Vagina (tissue), 2 donors: ENCODE results near the gene DDX51. TPM values are rescaled to one million over a fixed set of nuclear protein-coding genes. Genes with fewer than 3 reads are reported as not detected.

Experiments used
- DNase-seq, 2 donors: peaks; one replicate each; pipeline ENCODE4 v3.0.0-alpha.2; 2017; ENCODE audit errors: extremely low spot score in 2 of 2
- H3K27ac ChIP-seq: fragments of 200-600 bp; sonication (generic); one replicate; pipeline ENCODE4 v1.5.1; 2019
- H3K27me3 ChIP-seq: fragments of 200-600 bp; sonication (generic); one replicate; pipeline ENCODE4 v1.5.1; 2019
- H3K36me3 ChIP-seq, 2 donors: fragments of 200-600 bp; sonication (generic); one replicate each; pipeline ENCODE4 v1.5.1; 2017 to 2019
- H3K4me1 ChIP-seq: fragments of 200-600 bp; sonication (generic); one replicate; pipeline ENCODE4 v1.5.1; 2019
- H3K4me3 ChIP-seq, 2 donors: fragments of 200-600 bp; sonication (generic); 1 replicate in 1 of 2; 2 replicates in 1 of 2; pipeline ENCODE4 v1.5.1; 2016 to 2019
- H3K9me3 ChIP-seq: fragments of 200-600 bp; sonication (generic); one replicate; pipeline ENCODE4 v1.5.1; 2019
- POLR2A ChIP-seq, 2 donors: fragments of 450-650 bp; IDR thresholded peaks; one replicate each; pipeline ENCODE4 v1.6.1; 2017; ENCODE audit warnings: antibody characterized with exemption in 2 of 2, mild to moderate bottlenecking in 2 of 2, moderate library complexity in 2 of 2
- POLR2AphosphoS5 ChIP-seq, 2 donors: sonication (generic); formaldehyde crosslinking; IDR thresholded peaks; one replicate each; pipeline ENCODE4 v1.9.0; 2017; ENCODE audit warnings: antibody characterized with exemption in 2 of 2, mild to moderate bottlenecking in 2 of 2, low read depth in 1 of 2; ENCODE audit not compliant: insufficient read depth in 1 of 2
- intact Hi-C: fragments of 100-400 bp; cut with DNase I; formaldehyde crosslinking; loops from one replicate; pipeline ENCODE4 v1.15.1; 2023
- total RNA-seq: library from RNA; depleted of rRNA; stranded (reverse); fragments of >200 nt; gene quantifications from one replicate; pipeline ENCODE4 v1.2.3, GENCODE V29; 2016
- TF ChIP-seq, protein P1 (sequence below), 3 experiments: fragments of 450-650 bp in 2 of 3; fragments of 200-600 bp in 1 of 3; sonication (generic) in 1 of 3; IDR thresholded peaks; one replicate each; pipeline ENCODE4 v1.5.1; 2017 to 2019; ENCODE audit warnings: antibody characterized with exemption in 3 of 3, mild to moderate bottlenecking in 2 of 3, moderate library complexity in 2 of 3

The DDX51 gene
- total RNA-seq, 1 donor from 2014 or later: 11.3 TPM

DNA sequence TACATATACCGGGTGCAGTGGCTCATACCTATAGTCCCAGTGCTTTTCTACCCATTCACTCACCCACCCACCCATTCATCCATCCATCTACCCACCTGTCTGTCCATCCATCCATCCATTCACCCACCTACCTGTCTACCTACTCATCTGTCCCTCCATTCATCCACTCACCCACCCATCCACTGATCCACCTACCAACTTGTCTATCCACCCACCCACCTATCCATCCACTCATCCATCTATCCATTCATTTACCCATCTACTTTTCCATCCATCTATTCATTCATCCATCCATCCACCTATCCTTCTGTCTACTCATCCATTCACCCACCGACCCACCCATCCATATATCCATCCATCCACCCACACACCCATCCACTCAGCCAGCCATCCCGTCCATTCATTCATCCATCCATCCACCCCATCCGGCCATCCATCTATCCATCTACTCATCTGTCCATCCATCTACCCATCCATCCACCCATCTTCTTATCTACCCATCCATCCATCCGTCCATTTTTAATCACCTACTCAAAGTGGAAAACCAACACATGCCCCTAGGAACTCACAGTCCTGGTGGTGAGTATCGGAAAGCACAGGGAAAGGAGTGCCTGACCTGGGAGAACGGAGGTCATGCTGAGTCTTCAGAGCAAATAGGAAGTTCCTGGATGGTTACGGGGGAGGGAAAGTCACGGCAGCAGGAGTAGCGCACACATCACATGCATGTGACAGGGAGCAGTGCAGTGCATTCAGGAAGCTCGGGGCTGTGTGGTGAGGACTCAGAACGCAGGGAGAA is 20.0 kb downstream of the DDX51 start:
- intact Hi-C loops: no loop called here
- Histone ChIP-seq H3K36me3 (peaks cover 0 to 58% of the 10 kb centered on the region in 2 donors), H3K4me1 (no peaks in the 10 kb centered on the region), H3K27ac (no peak overlapping the region), H3K27me3 (no peaks in the 10 kb centered on the region), H3K9me3 (no peaks in the 10 kb centered on the region), H3K4me3 (no peak overlapping the region)
- DNase-seq: no peak
- no peak for TF ChIP-seq POLR2A (IDR thresholded peaks at IDR 0.05)
- TF ChIP-seq, protein P1, sequence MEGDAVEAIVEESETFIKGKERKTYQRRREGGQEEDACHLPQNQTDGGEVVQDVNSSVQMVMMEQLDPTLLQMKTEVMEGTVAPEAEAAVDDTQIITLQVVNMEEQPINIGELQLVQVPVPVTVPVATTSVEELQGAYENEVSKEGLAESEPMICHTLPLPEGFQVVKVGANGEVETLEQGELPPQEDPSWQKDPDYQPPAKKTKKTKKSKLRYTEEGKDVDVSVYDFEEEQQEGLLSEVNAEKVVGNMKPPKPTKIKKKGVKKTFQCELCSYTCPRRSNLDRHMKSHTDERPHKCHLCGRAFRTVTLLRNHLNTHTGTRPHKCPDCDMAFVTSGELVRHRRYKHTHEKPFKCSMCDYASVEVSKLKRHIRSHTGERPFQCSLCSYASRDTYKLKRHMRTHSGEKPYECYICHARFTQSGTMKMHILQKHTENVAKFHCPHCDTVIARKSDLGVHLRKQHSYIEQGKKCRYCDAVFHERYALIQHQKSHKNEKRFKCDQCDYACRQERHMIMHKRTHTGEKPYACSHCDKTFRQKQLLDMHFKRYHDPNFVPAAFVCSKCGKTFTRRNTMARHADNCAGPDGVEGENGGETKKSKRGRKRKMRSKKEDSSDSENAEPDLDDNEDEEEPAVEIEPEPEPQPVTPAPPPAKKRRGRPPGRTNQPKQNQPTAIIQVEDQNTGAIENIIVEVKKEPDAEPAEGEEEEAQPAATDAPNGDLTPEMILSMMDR (IDR thresholded peaks at IDR 0.05): no peak
- no peak for TF ChIP-seq POLR2AphosphoS5 (IDR thresholded peaks at IDR 0.05; ENCODE audit: insufficient read depth in 1 of 2, low read depth in 1 of 2)

DNA sequence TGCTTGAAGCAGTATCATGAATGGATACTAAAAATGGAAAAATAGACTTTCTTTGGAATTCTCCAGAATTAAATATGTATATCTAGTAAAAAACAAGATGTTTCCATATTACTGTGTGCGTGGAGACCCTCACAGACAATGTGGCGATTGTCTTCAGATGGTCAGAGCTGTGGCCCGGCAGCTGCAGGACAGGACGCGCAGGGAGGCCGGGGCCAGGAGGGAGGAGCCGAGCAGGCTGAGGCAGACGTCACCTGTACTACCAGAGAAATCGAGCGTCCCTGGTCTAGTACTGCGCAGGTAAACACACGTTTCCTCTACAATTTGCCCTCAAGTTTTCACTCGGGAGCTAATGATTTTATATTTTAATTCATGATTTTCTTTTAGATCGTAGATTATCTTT is 22.8 kb downstream of the DDX51 start:
- H3K4me1 ChIP-seq: no peaks in the 10 kb centered on the region
- intact Hi-C loops: no loop called here
- H3K27me3 ChIP-seq: no peaks in the 10 kb centered on the region
- H3K4me3 ChIP-seq: no peak overlapping the region
- TF ChIP-seq POLR2AphosphoS5 (IDR thresholded peaks at IDR 0.05; ENCODE audit: insufficient read depth in 1 of 2, low read depth in 1 of 2) (no peak), POLR2A (IDR thresholded peaks at IDR 0.05) (no peak)
- TF ChIP-seq, protein P1 (IDR thresholded peaks at IDR 0.05): no peak
- peaks cover 0 to 45% of the 10 kb centered on the region in 2 donors for H3K36me3 ChIP-seq
- DNase-seq: no peak
- H3K9me3 ChIP-seq: no peaks in the 10 kb centered on the region
- H3K27ac ChIP-seq: no peak overlapping the region

DNA sequence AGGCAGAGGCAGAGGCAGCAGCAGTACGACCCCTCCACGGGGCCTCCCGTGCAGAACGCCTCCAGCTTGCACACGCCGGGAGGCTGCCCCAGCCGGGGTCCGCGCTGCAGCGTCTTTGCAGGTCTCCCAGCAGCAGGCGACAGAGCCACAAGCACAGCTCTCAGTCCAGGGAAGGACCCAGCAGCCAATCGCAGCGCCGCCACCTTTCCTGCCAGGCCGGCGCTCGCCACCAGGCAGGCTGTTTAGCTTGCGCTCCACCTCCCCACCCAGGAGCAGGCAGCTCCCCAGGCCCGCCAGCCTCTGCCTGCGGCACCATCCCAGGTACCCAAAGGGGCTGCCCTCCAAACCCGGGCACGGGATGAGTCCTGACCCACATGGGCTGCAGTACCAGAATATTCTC is 25.2 kb downstream of the DDX51 start:
- Histone ChIP-seq H3K4me3 (no peak overlapping the region), H3K27me3 (no peaks in the 10 kb centered on the region), H3K9me3 (no peaks in the 10 kb centered on the region), H3K4me1 (no peaks in the 10 kb centered on the region), H3K27ac (no peak overlapping the region), H3K36me3 (peaks cover 0 to 46% of the 10 kb centered on the region in 2 donors)
- intact Hi-C loops: no loop called here
- no peak for DNase-seq
- TF ChIP-seq, protein P1 (IDR thresholded peaks at IDR 0.05): no peak
- no peak for TF ChIP-seq POLR2A (IDR thresholded peaks at IDR 0.05)
- no peak for TF ChIP-seq POLR2AphosphoS5 (IDR thresholded peaks at IDR 0.05; ENCODE audit: insufficient read depth in 1 of 2, low read depth in 1 of 2)

DNA sequence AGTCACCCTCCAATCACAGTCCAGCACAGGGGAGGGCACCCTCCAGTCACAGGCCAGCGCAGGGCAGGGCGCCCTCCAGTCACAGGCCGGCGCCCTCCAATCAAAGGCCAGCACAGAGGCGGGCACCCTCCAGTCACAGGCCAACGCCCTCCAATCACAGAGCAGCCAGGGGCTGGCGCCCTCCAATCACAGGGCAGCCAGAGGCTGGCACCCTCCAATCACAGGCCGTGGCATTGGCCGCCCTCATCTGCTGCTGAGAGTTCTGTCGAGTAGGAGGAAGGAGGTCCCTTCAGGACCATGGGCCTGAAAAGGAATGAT is 26.6 kb downstream of the DDX51 start:
- no peak overlapping the region for H3K4me3 ChIP-seq
- intact Hi-C loops: no loop called here
- no peaks in the 10 kb centered on the region for H3K4me1 ChIP-seq
- no peaks in the 10 kb centered on the region for H3K9me3 ChIP-seq
- no peak for DNase-seq
- H3K36me3 ChIP-seq: peaks cover 0 to 37% of the 10 kb centered on the region in 2 donors
- no peak overlapping the region for H3K27ac ChIP-seq
- no peaks in the 10 kb centered on the region for H3K27me3 ChIP-seq
- TF ChIP-seq POLR2AphosphoS5 (IDR thresholded peaks at IDR 0.05; ENCODE audit: insufficient read depth in 1 of 2, low read depth in 1 of 2) (no peak), POLR2A (IDR thresholded peaks at IDR 0.05) (no peak)
- TF ChIP-seq, protein P1 (IDR thresholded peaks at IDR 0.05): no peak
